ENCODE results near the gene USP15.

Gene USP15

GRCh38 chr12:62259993-62260732 is at the start of gene USP15 (continued):
- TF ChIP-seq ZNF324 (tag by site-specific recombination; IDR thresholded peaks at IDR 0.05) (peak; percentile 96), CTCF (tag by site-specific recombination; IDR thresholded peaks at IDR 0.05) (peak; percentile 100), ZBTB48 (tag by site-specific recombination; IDR thresholded peaks at IDR 0.05) (peak; percentile 64; the same call in 1 of the 2 replicates), ZNF701 (tag by site-specific recombination; IDR thresholded peaks at IDR 0.05) (no peak), ZNF350 (tag by site-specific recombination; IDR thresholded peaks at IDR 0.05) (no peak), KLF1 (tag by site-specific recombination; IDR thresholded peaks at IDR 0.05) (peak; percentile 79; the same call in 1 of the 2 replicates), ZNF37A (tag by site-specific recombination; IDR thresholded peaks at IDR 0.05) (no peak), ZNF600 (tag by site-specific recombination; IDR thresholded peaks at IDR 0.05) (no peak), ZNF692 (tag by site-specific recombination; IDR thresholded peaks at IDR 0.05) (peak; percentile 89), ZNF558 (tag by site-specific recombination; IDR thresholded peaks at IDR 0.05) (peak; percentile 58; the same call in 1 of the 2 replicates), ZNF398 (tag by site-specific recombination; IDR thresholded peaks at IDR 0.05) (peak; percentile 50; the same call in 1 of the 2 replicates), ZNF580 (tag by site-specific recombination; IDR thresholded peaks at IDR 0.05) (peak; percentile 85), ZNF677 (tag by site-specific recombination; IDR thresholded peaks at IDR 0.05) (no peak), BCL11B (tag by site-specific recombination; IDR thresholded peaks at IDR 0.05; ENCODE audit: low read depth) (no peak), ZNF404 (tag by site-specific recombination; IDR thresholded peaks at IDR 0.05) (no peak), ZNF2 (tag by site-specific recombination; IDR thresholded peaks at IDR 0.05) (peak; percentile 93), ZFP69B (tag by site-specific recombination; IDR thresholded peaks at IDR 0.05) (peak; percentile 79), ZNF48 (tag by site-specific recombination; IDR thresholded peaks at IDR 0.05) (no peak), ZNF169 (tag by site-specific recombination; IDR thresholded peaks at IDR 0.05) (no peak), ZBTB8A (tag by site-specific recombination; IDR thresholded peaks at IDR 0.05) (peak; percentile 89), ZNF394 (tag by site-specific recombination; IDR thresholded peaks at IDR 0.05; ENCODE audit: borderline replicate concordance) (peak; percentile 86), GLI2 (tag by site-specific recombination; IDR thresholded peaks at IDR 0.05; ENCODE audit: borderline replicate concordance, low read depth) (no peak; the same call in 1 of the 2 replicates), ZBTB17 (tag by site-specific recombination; IDR thresholded peaks at IDR 0.05) (peak; percentile 86), ZNF133 (tag by site-specific recombination; IDR thresholded peaks at IDR 0.05) (no peak), ZNF157 (tag by site-specific recombination; IDR thresholded peaks at IDR 0.05) (no peak), ZBTB1 (tag by site-specific recombination; IDR thresholded peaks at IDR 0.05) (no peak), TSHZ1 (tag by site-specific recombination; IDR thresholded peaks at IDR 0.05; ENCODE audit: borderline replicate concordance) (peak; percentile 40; the same call in 1 of the 2 replicates), ZNF777 (tag by site-specific recombination; IDR thresholded peaks at IDR 0.05; ENCODE audit: borderline replicate concordance) (peak; percentile 54; the same call in 1 of the 2 replicates), ZNF664 (tag by site-specific recombination; IDR thresholded peaks at IDR 0.05) (no peak), ZNF670 (tag by site-specific recombination; IDR thresholded peaks at IDR 0.05; ENCODE audit: low read depth) (no peak), KLF7 (tag by site-specific recombination; IDR thresholded peaks at IDR 0.05; ENCODE audit: borderline replicate concordance) (peak; percentile 90), SCRT1 (tag by site-specific recombination; IDR thresholded peaks at IDR 0.05; ENCODE audit: borderline replicate concordance) (no peak)
